BE2C (cell line): ENCODE data around the gene DUSP23.

Experiments
- DNase-seq: peaks from one replicate; pipeline ENCODE4 v3.0.0-alpha.2; 2020
- H3K27me3 ChIP-seq: fragments of 250-450 bp; sonication (Bioruptor Pico); 2 replicates; pipeline ENCODE4 v1.5.1; 2020; ENCODE audit warnings: mild to moderate bottlenecking
- H3K36me3 ChIP-seq: fragments of 250-450 bp; sonication (Bioruptor Pico); 2 replicates; pipeline ENCODE4 v1.5.1; 2020; ENCODE audit warnings: mild to moderate bottlenecking
- H3K4me1 ChIP-seq: fragments of 250-450 bp; sonication (Bioruptor Pico); 2 replicates; pipeline ENCODE4 v1.5.1; 2020
- H3K4me3 ChIP-seq: 2 replicates; pipeline ENCODE4 v1.5.1; 2011; ENCODE audit warnings: low read depth, low read length
- H3K9me3 ChIP-seq: fragments of 250-450 bp; sonication (Bioruptor Pico); 2 replicates; pipeline ENCODE4 v1.5.1; 2020
- CTCF ChIP-seq: IDR thresholded peaks from 2 replicates; pipeline ENCODE4 v1.5.1; 2012; ENCODE audit warnings: mild to moderate bottlenecking, low read depth, low read length

Gene DUSP23

GRCh38 chr1:159756397-159756796 lies 24.4 kb upstream of the DUSP23 start:
- H3K36me3 ChIP-seq: no peaks in the 10 kb centered on the region
- DNase-seq: no peak
- H3K4me3 ChIP-seq: no peak overlapping the region
- H3K27me3 ChIP-seq: no peaks in the 10 kb centered on the region
- TF ChIP-seq CTCF: no peak
- H3K4me1 ChIP-seq: no peaks in the 10 kb centered on the region
- no peaks in the 10 kb centered on the region for H3K9me3 ChIP-seq

GRCh38 chr1:159763686-159764085 lies 17.1 kb upstream of the DUSP23 start:
- H3K4me1 ChIP-seq: no peaks in the 10 kb centered on the region
- no peak for DNase-seq
- H3K36me3 ChIP-seq: no peaks in the 10 kb centered on the region
- no peaks in the 10 kb centered on the region for H3K9me3 ChIP-seq
- TF ChIP-seq CTCF: no peak
- no peaks in the 10 kb centered on the region; the same call in 1 of the 2 replicates for H3K27me3 ChIP-seq
- no peak overlapping the region for H3K4me3 ChIP-seq

GRCh38 chr1:159765806-159766205 lies 15.0 kb upstream of the DUSP23 start:
- H3K4me3 ChIP-seq: no peak overlapping the region
- no peaks in the 10 kb centered on the region for H3K9me3 ChIP-seq
- H3K4me1 ChIP-seq: no peaks in the 10 kb centered on the region
- no peak for TF ChIP-seq CTCF
- no peak for DNase-seq
- H3K36me3 ChIP-seq: no peaks in the 10 kb centered on the region
- H3K27me3 ChIP-seq: no peaks in the 10 kb centered on the region; the same call in 1 of the 2 replicates

GRCh38 chr1:159771127-159771895 lies 9.5 kb upstream of the DUSP23 start:
- H3K4me1 ChIP-seq: no peaks in the 10 kb centered on the region
- no peaks in the 10 kb centered on the region for H3K9me3 ChIP-seq
- TF ChIP-seq CTCF: no peak
- DNase-seq: no peak
- no peaks in the 10 kb centered on the region for H3K27me3 ChIP-seq
- no peaks in the 10 kb centered on the region for H3K36me3 ChIP-seq
- H3K4me3 ChIP-seq: no peak overlapping the region

GRCh38 chr1:159774465-159774864 lies 6.3 kb upstream of the DUSP23 start:
- Histone ChIP-seq H3K4me3 (no peak overlapping the region), H3K9me3 (no peaks in the 10 kb centered on the region), H3K36me3 (no peaks in the 10 kb centered on the region), H3K4me1 (no peaks in the 10 kb centered on the region), H3K27me3 (no peaks in the 10 kb centered on the region)
- no peak for TF ChIP-seq CTCF
- DNase-seq: no peak

- H3K27me3 ChIP-seq: no peaks in the 10 kb centered on the region
- DNase-seq: no peak
- no peak for TF ChIP-seq CTCF
Measured at GRCh38 chr1:159775716-159776115, 5.0 kb upstream of the DUSP23 start.

More at GRCh38 chr1:159775716-159776115, 5.0 kb upstream of the DUSP23 start:
- no peaks in the 10 kb centered on the region for H3K36me3 ChIP-seq
- no peaks in the 10 kb centered on the region for H3K4me1 ChIP-seq
- no peaks in the 10 kb centered on the region for H3K9me3 ChIP-seq
- no peak overlapping the region for H3K4me3 ChIP-seq
